Measurements from ENCODE around the gene SHKBP1. TPM values are rescaled to one million over a fixed set of nuclear protein-coding genes. Genes with fewer than 3 reads are reported as not detected.
A peak's percentile ranks its signal among the peaks of the same experiment; 100 is the strongest.

SHKBP1 gene
- total and polyA plus RNA-seq, 9 of the 15 experiments (the other 6 are each of a cell fraction or from before 2014, with no cell fraction given), result 1.2 to 58.1 (median 22.3) TPM

DNA sequence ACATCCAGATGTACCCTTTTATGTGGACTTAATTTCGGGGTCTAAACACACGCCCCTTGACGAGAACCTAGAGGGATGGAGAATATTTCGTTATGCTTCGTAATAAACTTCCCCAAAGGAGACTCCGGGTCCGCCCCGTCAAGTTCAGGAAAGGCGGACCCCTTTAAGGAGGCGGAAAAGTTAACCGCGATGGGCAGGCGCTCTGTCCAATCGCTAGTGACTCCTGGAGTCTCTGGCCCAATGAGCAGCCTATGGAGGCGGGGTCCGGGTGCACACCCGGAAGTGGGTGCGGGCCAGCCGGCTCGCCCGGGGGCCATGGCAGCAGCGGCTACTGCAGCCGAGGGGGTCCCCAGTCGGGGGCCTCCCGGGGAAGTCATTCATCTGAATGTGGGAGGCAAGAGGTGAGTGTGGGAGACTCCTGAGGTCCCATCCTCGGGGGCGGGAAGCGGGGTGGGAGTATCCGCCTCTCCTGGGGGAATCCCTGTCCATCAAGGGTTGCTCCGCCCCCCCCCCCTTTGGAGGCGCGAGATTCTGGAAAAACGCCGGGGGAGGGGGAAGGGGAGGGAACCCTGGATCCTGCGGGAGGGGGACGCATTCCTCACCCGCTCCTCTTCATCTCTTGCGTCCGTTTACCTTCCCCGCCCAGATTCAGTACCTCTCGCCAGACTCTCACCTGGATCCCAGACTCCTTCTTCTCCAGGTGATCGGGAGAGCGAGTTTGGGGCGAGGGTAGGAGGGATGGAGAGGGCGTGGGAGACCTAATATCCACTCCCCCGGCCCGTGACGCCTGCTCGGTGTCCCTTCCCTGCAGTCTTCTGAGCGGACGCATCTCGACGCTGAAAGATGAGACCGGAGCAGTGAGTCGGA lies at the start of gene SHKBP1 (continued):
- no peak for TF ChIP-seq HES1 (IDR thresholded peaks at IDR 0.05; ENCODE audit: low read depth)
- TF ChIP-seq, protein P1, sequence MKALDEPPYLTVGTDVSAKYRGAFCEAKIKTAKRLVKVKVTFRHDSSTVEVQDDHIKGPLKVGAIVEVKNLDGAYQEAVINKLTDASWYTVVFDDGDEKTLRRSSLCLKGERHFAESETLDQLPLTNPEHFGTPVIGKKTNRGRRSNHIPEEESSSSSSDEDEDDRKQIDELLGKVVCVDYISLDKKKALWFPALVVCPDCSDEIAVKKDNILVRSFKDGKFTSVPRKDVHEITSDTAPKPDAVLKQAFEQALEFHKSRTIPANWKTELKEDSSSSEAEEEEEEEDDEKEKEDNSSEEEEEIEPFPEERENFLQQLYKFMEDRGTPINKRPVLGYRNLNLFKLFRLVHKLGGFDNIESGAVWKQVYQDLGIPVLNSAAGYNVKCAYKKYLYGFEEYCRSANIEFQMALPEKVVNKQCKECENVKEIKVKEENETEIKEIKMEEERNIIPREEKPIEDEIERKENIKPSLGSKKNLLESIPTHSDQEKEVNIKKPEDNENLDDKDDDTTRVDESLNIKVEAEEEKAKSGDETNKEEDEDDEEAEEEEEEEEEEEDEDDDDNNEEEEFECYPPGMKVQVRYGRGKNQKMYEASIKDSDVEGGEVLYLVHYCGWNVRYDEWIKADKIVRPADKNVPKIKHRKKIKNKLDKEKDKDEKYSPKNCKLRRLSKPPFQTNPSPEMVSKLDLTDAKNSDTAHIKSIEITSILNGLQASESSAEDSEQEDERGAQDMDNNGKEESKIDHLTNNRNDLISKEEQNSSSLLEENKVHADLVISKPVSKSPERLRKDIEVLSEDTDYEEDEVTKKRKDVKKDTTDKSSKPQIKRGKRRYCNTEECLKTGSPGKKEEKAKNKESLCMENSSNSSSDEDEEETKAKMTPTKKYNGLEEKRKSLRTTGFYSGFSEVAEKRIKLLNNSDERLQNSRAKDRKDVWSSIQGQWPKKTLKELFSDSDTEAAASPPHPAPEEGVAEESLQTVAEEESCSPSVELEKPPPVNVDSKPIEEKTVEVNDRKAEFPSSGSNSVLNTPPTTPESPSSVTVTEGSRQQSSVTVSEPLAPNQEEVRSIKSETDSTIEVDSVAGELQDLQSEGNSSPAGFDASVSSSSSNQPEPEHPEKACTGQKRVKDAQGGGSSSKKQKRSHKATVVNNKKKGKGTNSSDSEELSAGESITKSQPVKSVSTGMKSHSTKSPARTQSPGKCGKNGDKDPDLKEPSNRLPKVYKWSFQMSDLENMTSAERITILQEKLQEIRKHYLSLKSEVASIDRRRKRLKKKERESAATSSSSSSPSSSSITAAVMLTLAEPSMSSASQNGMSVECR (CRISPR knock-in tag; IDR thresholded peaks at IDR 0.05), result no peak; the same call in 1 of the 2 replicates
- TF ChIP-seq, protein P2, sequence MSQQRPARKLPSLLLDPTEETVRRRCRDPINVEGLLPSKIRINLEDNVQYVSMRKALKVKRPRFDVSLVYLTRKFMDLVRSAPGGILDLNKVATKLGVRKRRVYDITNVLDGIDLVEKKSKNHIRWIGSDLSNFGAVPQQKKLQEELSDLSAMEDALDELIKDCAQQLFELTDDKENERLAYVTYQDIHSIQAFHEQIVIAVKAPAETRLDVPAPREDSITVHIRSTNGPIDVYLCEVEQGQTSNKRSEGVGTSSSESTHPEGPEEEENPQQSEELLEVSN (IDR thresholded peaks at IDR 0.05; ENCODE audit: borderline replicate concordance in 1 of 2, extremely low read depth in 1 of 2, insufficient read depth in 1 of 2, insufficient read length in 1 of 2, low read depth in 1 of 2, low read length in 1 of 2, poor library complexity in 1 of 2, severe bottlenecking in 1 of 2), result peak in 1 of 2 experiments; percentile 33
- TF ChIP-seq AFF4 (CRISPR knock-in tag; IDR thresholded peaks at IDR 0.05), result no peak

All from K562 (cell line).